Liver (tissue), 3 donors: Measurements from ENCODE around the gene THRAP3.

Experiments used
- ATF3 ChIP-seq: IDR thresholded peaks from 2 replicates; pipeline ENCODE4 v1.6.1; 2016; ENCODE audit warnings: antibody characterized with exemption
- CTCF ChIP-seq: fragments of 150-350 bp; IDR thresholded peaks from 2 replicates; pipeline ENCODE4 v1.5.1; 2017; ENCODE audit warnings: improper control_type of control experiment, low read depth, low read length; ENCODE audit not compliant: missing input control
- EGR1 ChIP-seq, 2 donors: IDR thresholded peaks; 2 replicates each; pipeline ENCODE4 v1.6.1; 2016 to 2018; ENCODE audit warnings: antibody characterized with exemption in 2 of 2, low read depth in 2 of 2
- GABPA ChIP-seq, 2 donors: IDR thresholded peaks in 1 of 2; conservative IDR thresholded peaks in 1 of 2; 2 replicates each; pipeline ENCODE4 v1.6.1; 2016; ENCODE audit warnings: antibody characterized with exemption in 2 of 2, mild to moderate bottlenecking in 1 of 2, moderate library complexity in 1 of 2
- HNF4A ChIP-seq, 2 donors: conservative IDR thresholded peaks; 2 replicates each; pipeline ENCODE4 v1.6.1; 2016; ENCODE audit warnings: antibody characterized with exemption in 2 of 2, mild to moderate bottlenecking in 2 of 2
- RAD21 ChIP-seq, 2 donors: IDR thresholded peaks; 2 replicates each; pipeline ENCODE4 v1.6.1; 2016; ENCODE audit warnings: antibody characterized with exemption in 2 of 2, mild to moderate bottlenecking in 2 of 2
- REST ChIP-seq: IDR thresholded peaks from 2 replicates; pipeline ENCODE4 v1.6.1; 2016; ENCODE audit warnings: antibody characterized with exemption, mild to moderate bottlenecking
- donor health status: healthy.
- donor health status: healthy.

DNA sequence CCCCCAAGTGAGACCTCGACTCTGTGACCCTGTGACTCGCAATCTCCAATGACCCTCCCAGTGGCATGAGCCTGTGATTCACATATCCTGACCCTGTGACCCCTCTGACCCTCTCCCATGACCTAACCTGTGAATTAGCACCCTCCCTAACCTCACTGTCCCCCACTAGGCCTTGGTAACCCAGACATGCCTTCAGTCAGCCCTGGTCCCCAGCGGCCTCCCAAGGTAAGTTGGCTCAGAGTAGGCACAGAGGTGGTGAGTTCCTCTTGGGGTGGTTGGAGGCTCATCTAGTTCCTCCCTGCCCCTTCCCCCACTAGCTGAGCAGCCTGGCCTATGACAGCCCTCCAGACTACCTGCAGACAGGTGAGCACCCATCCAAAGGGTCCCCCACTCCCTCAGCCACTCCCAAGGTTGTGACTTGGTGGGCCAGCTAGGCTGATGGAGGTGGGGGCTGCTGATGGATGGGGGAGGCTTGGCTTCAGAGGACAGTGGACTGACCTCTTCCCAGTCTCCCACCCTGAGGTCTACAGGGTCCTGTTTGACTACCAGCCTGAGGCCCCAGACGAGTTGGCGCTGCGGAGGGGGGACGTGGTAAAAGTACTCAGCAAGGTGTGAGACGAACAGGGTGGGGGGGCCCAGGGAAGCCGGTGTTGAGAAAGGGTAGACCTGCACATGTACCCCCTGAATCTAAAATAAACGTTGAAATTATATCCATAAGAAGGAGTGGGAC lies 83.5 kb downstream of the THRAP3 start:
- no peak for TF ChIP-seq CTCF
- TF ChIP-seq ATF3, result no peak
- TF ChIP-seq RAD21 (IDR thresholded peaks at IDR 0.05), result no peak
- no peak for TF ChIP-seq HNF4A (conservative IDR thresholded peaks at IDR 0.05)
- no peak for TF ChIP-seq REST
- TF ChIP-seq EGR1 (IDR thresholded peaks at IDR 0.05; ENCODE audit: low read depth in 2 of 2), result no peak
- TF ChIP-seq GABPA (IDR thresholded peaks at IDR 0.05 in 1 of 2, conservative IDR thresholded peaks at IDR 0.05 in 1 of 2), result no peak
